Left forelimb (tissue), 1 donor: ENCODE data around the gene FAM170B.
A peak's percentile ranks its signal among the peaks of the same experiment; 100 is the strongest.

Experiments used
- DNase-seq: peaks from one replicate; pipeline ENCODE4 v3.0.0-alpha.2; 2018; ENCODE audit warnings: low spot score

The FAM170B gene

GRCh38 chr10:49169776-49170175 is 36.0 kb upstream of the FAM170B start:
- no peak for DNase-seq

- DNase-seq: no peak
These were observed 35.1 kb upstream of the FAM170B start for GRCh38 chr10:49168831-49169500.

GRCh38 chr10:49168171-49168540 is 34.3 kb upstream of the FAM170B start:
- DNase-seq: no peak

- peak; percentile 53 for DNase-seq
These were observed 33.8 kb upstream of the FAM170B start for GRCh38 chr10:49167425-49168170.

GRCh38 chr10:49166484-49167400 is 32.9 kb upstream of the FAM170B start:
- no peak for DNase-seq

- DNase-seq: peak; percentile 55
These were observed 32.1 kb upstream of the FAM170B start for GRCh38 chr10:49165821-49166483.

- DNase-seq: no peak
These were observed 31.4 kb upstream of the FAM170B start for GRCh38 chr10:49165259-49165658.

- DNase-seq: peak; percentile 66
These were observed 30.9 kb upstream of the FAM170B start for GRCh38 chr10:49164559-49165188.

GRCh38 chr10:49163741-49164140 is 29.9 kb upstream of the FAM170B start:
- DNase-seq: no peak

GRCh38 chr10:49162761-49163310 is 29.0 kb upstream of the FAM170B start:
- DNase-seq: peak; percentile 59

GRCh38 chr10:49162063-49162462 is 28.2 kb upstream of the FAM170B start:
- DNase-seq: no peak

GRCh38 chr10:49161411-49161997 is 27.7 kb upstream of the FAM170B start:
- peak; percentile 52 for DNase-seq

- DNase-seq: no peak
These were observed 27.0 kb upstream of the FAM170B start for GRCh38 chr10:49160814-49161213.

- no peak for DNase-seq
These were observed 26.3 kb upstream of the FAM170B start for GRCh38 chr10:49160110-49160509.

GRCh38 chr10:49158915-49159314 is 25.1 kb upstream of the FAM170B start:
- no peak for DNase-seq

- no peak for DNase-seq
These were observed 24.6 kb upstream of the FAM170B start for GRCh38 chr10:49158404-49158803.

- no peak for DNase-seq
These were observed 23.4 kb upstream of the FAM170B start for GRCh38 chr10:49157229-49157628.

- no peak for DNase-seq
These were observed 20.8 kb upstream of the FAM170B start for GRCh38 chr10:49154641-49155040.

- no peak for DNase-seq
These were observed 20.1 kb upstream of the FAM170B start for GRCh38 chr10:49153971-49154370.

GRCh38 chr10:49153115-49153514 is 19.3 kb upstream of the FAM170B start:
- no peak for DNase-seq

GRCh38 chr10:49152663-49153062 is 18.8 kb upstream of the FAM170B start:
- no peak for DNase-seq
